ENCODE results near the gene CYLD.
A peak's percentile ranks its signal among the peaks of the same experiment; 100 is the strongest.

CYLD gene

GRCh38 chr16:50741781-50742575 is at the start of gene CYLD:
TSS of gene CYLD (plus strand) at chr16:50742086. CDS start at chr16:50749699, 7,613 bp downstream.
- peak; percentile 100 for DNase-seq

- no peak for DNase-seq
These were observed 49.3 kb upstream of the CYLD start for GRCh38 chr16:50692644-50692998.

GRCh38 chr16:50692999-50693781 is 48.7 kb upstream of the CYLD start, which contains the start of gene NOD2:
TSS of gene NOD2 (plus strand) at chr16:50693606. CDS start at chr16:50699496, 5,890 bp downstream.
- no peak for DNase-seq

- no peak for DNase-seq
These were observed 47.7 kb upstream of the CYLD start for GRCh38 chr16:50694206-50694605.

DNA sequence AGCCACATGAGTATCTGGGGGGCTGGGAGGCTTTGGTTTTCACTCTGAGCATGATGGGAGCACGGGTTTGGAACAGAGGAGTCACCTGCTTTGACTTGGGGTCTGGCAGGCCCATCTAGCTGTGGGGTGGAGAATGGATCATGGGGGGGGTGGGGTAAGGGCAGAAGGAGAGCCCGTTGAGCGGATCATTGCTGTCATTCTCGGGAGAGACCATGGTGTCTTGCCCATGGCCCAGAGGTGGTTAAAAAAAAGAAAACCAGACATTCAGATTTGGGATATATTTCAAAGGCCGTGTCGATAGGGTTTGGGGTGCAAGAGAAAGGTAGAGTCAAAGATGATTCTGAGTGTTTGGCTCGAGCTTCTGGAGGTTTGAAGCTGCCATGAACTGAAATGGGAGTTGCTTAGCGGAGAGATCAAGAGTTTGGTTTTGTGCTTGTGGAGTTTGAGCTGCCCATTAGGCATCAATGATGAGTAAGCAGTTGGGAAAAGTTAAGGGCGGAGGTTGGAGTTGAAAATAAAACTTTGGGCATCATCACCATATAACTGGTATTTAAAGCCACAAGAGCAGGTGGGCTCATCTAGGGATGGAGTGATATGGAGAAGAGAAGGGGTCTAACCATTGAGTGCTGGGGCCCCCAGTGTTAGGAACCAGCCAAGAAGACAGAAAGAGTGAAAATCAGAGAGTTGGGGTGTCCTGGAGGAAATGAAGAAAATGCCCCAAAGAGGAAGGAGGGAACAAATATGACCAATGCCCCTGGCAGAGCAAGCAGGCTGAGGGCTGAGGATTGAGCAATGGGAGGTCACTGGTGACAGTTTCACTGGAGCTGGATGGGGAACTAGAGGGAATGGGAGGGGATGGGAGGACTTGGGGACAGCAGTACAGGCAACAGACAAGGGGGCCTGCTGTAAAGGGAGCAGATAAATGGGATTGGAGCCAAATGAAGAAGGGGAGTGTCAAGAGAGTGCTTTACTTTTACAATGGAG is 46.6 kb upstream of the CYLD start:
- DNase-seq: no peak

DNA sequence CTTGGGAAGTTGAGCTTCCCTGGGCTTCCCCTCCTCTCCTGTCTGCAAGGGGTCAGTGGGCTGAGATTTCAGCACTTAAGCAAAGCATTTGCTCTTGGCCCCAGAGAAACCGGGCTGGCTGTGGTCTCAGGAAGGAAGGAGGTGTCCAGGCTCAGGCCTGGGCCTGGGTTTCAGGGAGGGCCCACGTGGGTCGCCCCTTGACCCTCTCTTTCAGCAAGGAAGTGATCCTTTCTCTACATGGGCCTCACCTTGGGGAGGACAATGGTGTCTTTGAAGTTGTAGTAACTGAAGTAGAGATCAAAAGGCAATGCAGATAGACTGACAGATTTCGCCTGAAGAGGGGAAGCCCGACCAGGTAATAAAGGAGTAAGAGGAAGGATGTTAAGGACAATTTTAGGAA is 45.8 kb upstream of the CYLD start:
- DNase-seq: no peak

DNA sequence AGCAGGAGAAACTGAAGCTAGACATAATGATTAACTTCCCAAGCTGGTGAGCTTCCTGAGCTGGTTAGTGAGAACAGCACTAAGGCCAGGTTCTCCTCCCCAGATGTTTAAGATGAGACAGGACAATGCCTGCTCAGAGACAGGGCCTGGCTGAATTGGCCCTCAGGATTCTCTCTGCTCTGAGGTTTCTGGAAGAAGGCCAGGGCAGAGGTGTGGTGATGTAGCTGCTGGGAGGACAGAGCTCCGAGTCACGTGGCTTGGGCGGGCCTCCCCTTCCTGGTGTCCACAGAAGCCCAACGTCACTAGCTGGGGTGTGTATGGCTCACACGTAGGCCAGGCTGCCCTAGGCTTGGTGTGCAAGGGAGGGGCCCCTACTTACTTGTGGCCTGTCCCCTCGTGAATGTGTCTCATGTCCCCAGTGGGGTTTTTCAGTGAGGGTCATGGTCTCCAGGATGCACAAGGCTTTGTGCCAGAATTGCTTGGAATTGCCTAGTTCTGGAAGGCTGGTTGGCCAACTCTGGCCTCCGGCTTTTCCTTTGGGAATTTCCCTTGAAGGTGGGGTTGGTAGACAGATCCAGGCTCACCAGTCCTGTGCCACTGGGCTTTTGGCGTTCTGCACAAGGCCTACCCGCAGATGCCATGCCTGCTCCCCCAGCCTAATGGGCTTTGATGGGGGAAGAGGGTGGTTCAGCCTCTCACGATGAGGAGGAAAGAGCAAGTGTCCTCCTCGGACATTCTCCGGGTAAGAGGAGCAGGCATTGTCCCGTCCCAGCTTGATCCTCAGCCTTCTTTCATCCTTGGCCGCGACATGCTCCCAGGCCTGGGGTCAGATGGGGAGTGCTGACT is 45.1 kb upstream of the CYLD start:
- peak; percentile 65 for DNase-seq

GRCh38 chr16:50697421-50697715 is 44.5 kb upstream of the CYLD start:
- no peak for DNase-seq

GRCh38 chr16:50697881-50698767 is 43.8 kb upstream of the CYLD start:
- peak; percentile 50 for DNase-seq

DNA sequence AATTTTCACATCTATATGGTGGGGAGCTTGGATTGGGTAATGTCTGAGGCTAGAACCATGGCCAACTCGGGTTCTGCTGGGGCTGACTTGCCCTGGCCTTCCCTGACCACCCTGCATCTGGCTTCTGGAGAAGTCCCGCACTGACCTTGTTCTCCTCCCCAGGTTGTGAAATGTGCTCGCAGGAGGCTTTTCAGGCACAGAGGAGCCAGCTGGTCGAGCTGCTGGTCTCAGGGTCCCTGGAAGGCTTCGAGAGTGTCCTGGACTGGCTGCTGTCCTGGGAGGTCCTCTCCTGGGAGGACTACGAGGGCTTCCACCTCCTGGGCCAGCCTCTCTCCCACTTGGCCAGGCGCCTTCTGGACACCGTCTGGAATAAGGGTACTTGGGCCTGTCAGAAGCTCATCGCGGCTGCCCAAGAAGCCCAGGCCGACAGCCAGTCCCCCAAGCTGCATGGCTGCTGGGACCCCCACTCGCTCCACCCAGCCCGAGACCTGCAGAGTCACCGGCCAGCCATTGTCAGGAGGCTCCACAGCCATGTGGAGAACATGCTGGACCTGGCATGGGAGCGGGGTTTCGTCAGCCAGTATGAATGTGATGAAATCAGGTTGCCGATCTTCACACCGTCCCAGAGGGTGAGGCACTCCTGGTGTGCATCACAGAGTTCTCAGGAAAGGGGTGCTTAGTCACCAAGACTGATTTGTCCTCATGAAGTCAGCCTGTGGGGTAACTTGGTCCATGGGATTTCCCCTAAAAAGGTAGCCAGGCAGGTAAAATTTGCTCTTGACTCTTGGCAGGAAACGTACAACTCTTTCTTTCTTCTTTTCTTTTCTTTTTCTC is 42.3 kb upstream of the CYLD start:
- DNase-seq: peak; percentile 74

DNA sequence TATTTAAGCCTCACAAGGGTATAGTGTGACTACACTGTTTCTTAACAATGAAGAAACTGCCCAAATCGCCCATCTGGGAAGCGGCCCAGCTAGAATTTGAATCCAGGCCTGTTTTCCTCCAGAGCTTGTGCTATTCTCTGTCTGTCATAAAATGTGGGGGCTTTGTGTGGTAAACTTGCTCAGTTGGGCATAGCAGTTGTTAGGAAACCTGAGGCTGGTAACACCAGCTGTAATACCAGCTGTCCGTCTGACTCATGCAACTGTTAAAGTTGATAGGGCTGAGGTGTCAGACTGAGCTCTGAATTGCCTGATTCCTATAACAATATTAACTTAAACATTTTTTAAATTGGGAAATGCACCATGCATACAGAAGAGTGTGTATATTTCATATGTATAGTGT is 39.2 kb upstream of the CYLD start:
- DNase-seq: no peak

- DNase-seq: no peak
These were observed 37.6 kb upstream of the CYLD start for GRCh38 chr16:50704245-50704644.

- DNase-seq: no peak
These were observed 36.3 kb upstream of the CYLD start for GRCh38 chr16:50705436-50706110.

DNA sequence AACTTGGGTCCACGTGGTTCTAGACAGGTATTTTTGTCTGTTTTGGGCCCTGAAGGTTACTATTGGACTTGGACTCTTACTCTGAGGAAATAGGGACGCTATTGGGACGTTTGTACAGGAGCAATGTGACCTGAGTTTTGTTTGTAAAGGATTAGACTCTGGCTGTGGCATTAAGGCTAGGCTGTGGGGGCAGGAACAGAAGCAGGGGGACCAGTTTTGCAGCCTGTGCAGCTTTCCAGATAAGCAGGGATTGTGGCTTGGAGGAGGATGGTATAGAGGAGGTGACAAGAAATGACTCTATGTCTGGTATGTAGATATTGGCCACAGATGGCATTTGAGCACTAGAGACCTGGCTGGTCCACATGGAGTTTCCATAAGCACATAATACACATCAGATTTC is 35.6 kb upstream of the CYLD start:
- DNase-seq: no peak

DNA sequence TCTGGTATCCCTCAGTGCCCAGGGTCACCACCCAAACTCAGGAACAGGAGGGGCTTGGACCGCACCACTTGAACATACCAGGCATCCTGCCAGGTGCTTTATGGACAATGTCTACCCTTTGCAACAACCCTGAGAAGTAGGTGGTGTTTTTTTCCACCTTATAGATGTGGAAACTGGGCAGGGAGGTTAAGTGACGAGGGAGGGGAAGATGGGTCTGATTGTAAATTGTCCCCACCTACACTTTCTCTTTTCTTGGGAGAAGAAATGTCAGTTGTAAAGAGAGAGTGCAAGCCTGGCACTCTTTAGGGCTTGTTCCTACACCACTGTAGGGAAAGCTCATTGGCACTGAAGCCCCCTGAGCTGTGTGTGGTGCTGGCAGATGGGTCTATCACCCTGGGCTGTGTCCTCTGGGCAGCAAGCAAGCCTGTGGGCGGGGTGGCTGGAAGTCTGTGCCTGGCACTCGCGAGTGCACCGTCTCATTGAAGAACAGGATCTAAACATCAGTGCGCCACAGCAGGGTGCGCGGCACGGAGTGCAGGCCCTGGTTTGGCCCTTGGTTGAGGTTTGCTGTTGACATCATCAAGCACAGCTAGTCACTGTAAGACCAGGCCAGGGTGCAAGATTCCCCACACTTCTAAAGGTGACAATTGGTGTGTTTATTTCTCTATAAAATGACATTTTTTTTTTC is 33.4 kb upstream of the CYLD start:
- no peak for DNase-seq

DNA sequence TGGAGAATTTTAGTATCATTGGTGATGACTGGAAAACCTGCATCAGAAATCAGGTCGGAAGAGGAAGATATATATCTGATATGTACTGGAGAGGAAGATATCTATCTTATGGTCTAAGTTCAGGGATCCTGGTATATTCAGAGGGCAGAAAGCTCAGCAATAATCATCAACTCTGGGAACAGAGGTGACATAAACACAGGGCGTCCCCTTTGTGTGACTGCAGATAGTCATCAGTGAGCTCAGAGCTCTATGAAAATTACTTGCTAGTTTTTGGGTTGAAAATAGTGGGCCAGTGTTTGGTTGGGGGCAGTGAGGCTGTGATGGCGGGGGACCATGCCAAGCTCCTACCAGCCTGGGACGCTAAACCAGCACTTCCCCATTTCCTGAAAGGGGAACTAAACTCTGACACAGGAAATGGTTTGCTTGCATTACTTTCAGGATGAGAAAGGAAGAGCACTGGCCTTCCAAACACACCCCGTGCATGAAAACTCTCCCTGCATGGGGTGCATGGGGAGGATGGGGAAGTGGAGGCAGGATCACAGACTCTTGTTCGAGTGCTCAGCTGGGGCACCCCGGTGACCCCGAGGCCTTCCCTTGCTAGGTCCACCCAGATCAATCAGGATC is 32.7 kb upstream of the CYLD start:
- DNase-seq: no peak

DNA sequence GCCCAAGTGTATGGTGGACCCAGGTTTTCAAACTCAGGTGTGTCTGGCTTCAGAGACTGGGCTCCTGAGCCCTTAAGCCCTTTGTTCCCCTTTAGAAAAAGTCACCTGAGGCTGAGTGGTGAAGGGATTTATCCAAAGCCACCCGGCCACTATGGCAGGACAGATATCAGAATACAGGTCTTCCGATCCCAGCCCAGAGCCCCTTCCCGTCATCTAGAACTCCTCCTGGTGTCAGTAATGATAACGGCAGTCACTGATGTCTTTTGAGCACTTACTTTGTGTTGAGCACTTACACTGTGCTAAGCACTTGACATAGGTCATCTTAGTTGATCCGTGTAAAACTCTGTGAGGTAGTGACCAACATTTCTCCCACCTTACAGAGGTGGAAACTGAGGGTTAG is 31.9 kb upstream of the CYLD start:
- no peak for DNase-seq

DNA sequence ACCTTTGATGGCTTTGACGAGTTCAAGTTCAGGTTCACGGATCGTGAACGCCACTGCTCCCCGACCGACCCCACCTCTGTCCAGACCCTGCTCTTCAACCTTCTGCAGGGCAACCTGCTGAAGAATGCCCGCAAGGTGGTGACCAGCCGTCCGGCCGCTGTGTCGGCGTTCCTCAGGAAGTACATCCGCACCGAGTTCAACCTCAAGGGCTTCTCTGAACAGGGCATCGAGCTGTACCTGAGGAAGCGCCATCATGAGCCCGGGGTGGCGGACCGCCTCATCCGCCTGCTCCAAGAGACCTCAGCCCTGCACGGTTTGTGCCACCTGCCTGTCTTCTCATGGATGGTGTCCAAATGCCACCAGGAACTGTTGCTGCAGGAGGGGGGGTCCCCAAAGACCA is 30.8 kb upstream of the CYLD start:
- no peak for DNase-seq

Measured in activated CD4-positive, alpha-beta T cell treated with anti-CD3 and anti-CD28 coated beads, Interleukin-2, amount 50 U/mL, for 16 hours (primary cell).